Stimulated activated naive CD8-positive, alpha-beta T cell treated with anti-CD3 and anti-CD28 coated beads, Interleukin-15, Interleukin-2, amounts not matched to agents 100 ng/mL and 50 ng/mL, for 24 hours (primary cell): ENCODE data around the gene NBEA.

Experiments
- H3K27ac Mint-ChIP-seq: one replicate; pipeline ENCODE4 v1.8.0; 2021; ENCODE audit warnings: mild to moderate bottlenecking, mixed read lengths
- H3K27me3 Mint-ChIP-seq: one replicate; pipeline ENCODE4 v1.8.0; 2021; ENCODE audit warnings: mixed read lengths
- H3K36me3 Mint-ChIP-seq: one replicate; pipeline ENCODE4 v1.8.0; 2021; ENCODE audit warnings: low read depth, mixed read lengths
- H3K4me1 Mint-ChIP-seq: one replicate; pipeline ENCODE4 v1.8.0; 2021; ENCODE audit warnings: low read depth, mixed read lengths
- H3K4me3 Mint-ChIP-seq: one replicate; pipeline ENCODE4 v1.8.0; 2021; ENCODE audit warnings: mild to moderate bottlenecking, mixed read lengths
- H3K9me3 Mint-ChIP-seq: one replicate; pipeline ENCODE4 v1.8.0; 2021; ENCODE audit warnings: mixed read lengths

Gene NBEA

GRCh38 chr13:35716186-35716585, 774.1 kb downstream of the NBEA start:
- Mint-ChIP-seq H3K4me1 (no peaks in the 10 kb centered on the region), H3K36me3 (no peaks in the 10 kb centered on the region), H3K27ac (no peak overlapping the region), H3K27me3 (peaks cover 9% of the 10 kb centered on the region), H3K4me3 (no peak overlapping the region), H3K9me3 (no peaks in the 10 kb centered on the region)

- no peak overlapping the region for H3K4me3 Mint-ChIP-seq
- peaks cover 9% of the 10 kb centered on the region for H3K27me3 Mint-ChIP-seq
- no peak overlapping the region for H3K27ac Mint-ChIP-seq
- H3K9me3 Mint-ChIP-seq, result no peaks in the 10 kb centered on the region
- H3K4me1 Mint-ChIP-seq, result no peaks in the 10 kb centered on the region
- no peaks in the 10 kb centered on the region for H3K36me3 Mint-ChIP-seq
Observed at GRCh38 chr13:35716729-35717128, 774.7 kb downstream of the NBEA start.

DNA sequence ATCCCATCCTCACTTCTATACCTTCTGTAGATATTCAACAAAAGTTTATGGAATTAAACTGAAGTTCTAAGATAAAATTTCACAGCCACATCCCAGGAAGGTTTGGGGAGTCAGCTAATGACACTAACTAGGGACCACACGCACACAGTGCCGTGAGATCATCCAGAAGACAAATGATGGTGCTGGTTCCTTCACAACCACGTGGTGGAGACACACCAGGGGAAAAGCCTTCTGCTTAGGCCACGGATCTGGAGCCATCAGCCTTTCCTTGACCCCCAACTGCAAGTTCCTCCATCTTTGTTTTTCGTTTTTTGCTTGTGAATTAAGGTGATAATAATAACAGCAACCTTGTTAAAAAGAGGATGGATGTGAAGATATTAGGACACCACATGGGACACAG, 776.0 kb downstream of the NBEA start:
- Mint-ChIP-seq H3K36me3 (no peaks in the 10 kb centered on the region), H3K4me3 (no peak overlapping the region), H3K27me3 (peaks cover 9% of the 10 kb centered on the region), H3K4me1 (no peaks in the 10 kb centered on the region), H3K27ac (no peak overlapping the region), H3K9me3 (no peaks in the 10 kb centered on the region)

- no peak overlapping the region for H3K27ac Mint-ChIP-seq
- H3K36me3 Mint-ChIP-seq, result no peaks in the 10 kb centered on the region
- peaks cover 9% of the 10 kb centered on the region for H3K27me3 Mint-ChIP-seq
- H3K4me1 Mint-ChIP-seq, result no peaks in the 10 kb centered on the region
- no peaks in the 10 kb centered on the region for H3K9me3 Mint-ChIP-seq
- H3K4me3 Mint-ChIP-seq, result no peak overlapping the region
Observed at GRCh38 chr13:35720290-35720689, 778.2 kb downstream of the NBEA start.

DNA sequence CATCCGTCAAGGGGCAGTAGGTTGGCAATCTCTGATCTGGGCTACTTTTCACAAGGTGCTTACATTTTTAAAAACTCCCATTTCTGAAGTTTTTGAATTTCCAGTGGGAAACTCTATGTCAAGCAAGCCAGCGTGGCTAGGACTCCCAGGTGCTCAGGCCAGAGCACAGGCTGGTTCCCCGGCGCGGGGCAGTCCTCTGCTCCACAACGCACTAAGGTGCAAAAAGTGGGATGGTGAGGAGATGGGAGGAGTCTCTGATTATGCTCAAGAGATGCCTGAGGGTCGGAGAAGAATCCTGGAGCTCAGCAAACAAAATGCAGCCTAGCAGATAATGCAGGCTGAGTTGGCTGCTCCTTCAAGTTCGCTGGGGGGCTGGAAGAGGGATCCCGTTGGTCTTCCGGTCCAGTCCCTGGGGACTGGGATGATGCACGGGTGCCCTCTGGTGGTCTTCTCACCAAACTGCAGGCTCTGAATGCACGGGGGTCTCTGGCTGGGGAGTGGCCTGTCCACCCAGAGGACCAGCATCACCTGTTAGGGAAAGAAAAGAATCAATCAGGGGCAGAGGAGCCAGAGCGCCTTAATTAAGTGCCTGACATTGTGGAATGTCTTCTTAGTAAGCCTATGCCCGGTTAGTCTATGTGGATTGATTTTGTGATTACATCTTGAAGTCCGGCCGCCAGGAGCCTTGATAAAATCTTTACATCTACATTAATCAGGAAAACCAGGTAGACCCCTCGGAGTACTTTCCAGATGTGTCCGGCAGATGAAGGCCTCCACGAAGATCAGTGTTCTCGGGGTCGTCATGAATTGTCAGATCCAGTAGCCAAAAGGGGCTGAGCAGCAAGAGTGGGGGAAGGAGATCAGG, 778.9 kb downstream of the NBEA start:
- no peak overlapping the region for H3K4me3 Mint-ChIP-seq
- no peaks in the 10 kb centered on the region for H3K36me3 Mint-ChIP-seq
- H3K4me1 Mint-ChIP-seq, result no peaks in the 10 kb centered on the region
- peaks cover 12% of the 10 kb centered on the region for H3K27me3 Mint-ChIP-seq
- no peak overlapping the region for H3K27ac Mint-ChIP-seq
- H3K9me3 Mint-ChIP-seq, result no peaks in the 10 kb centered on the region
